ENCODE measurements around the gene PPARA.

GRCh38 chr22:46125311-46125710 lies 25.0 kb upstream of the PPARA start:
- TF ChIP-seq CTCF (IDR thresholded peaks at IDR 0.05) = no peak
- TF ChIP-seq POLR2A (IDR thresholded peaks at IDR 0.05) = no peak
